Fibroblast of upper back skin (primary cell): ENCODE measurements around the gene ANAPC2.

Experiments
- DNase-seq: peaks from one replicate; pipeline ENCODE4 v3.0.0-alpha.2; 2013

ANAPC2 gene

DNA sequence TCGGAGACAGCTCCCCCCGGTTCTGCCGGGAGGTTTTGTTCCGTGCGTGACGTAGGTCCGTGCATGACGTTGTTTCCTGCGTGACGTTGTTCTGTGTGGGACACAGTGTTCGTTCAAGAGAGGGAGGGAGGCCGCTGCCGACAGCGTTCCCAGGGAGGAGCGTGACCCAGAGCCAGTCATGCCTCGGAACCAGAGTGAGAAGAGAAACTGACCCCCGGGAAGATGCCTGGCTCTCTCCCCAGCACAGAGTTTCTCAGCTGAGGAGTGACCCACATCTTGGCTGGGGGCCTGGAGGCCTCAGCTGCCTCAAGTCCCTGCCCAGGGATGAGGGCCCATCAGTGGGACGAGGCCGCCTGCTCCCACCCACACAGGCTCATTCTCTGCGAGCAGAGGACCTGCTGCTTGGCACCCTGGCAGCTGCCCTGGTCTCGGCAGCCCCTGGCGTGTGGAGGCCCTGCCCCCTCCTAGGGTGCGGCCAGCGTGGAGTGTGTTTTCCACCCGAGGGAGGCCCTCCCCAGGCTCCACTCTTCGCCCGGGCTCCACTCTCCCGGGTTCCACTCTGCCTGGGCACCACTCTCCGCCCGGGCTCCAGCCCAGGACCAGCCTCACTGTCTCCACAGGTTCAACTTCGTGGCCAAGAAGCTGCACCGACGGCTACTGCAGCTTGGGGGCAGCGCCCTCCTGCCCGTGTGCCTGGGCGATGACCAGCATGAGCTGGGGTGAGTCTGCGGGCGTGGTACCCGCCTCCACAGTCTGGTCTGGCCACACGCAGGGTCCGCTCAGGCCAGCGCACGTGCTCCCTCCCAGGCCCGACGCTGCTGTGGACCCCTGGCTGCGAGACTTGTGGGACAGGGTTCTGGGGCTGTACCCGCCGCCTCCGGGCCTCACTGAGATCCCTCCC, 25.1 kb upstream of the ANAPC2 start:
- no peak for DNase-seq

GRCh38 chr9:137212520-137212919, 24.2 kb upstream of the ANAPC2 start:
- no peak for DNase-seq

DNA sequence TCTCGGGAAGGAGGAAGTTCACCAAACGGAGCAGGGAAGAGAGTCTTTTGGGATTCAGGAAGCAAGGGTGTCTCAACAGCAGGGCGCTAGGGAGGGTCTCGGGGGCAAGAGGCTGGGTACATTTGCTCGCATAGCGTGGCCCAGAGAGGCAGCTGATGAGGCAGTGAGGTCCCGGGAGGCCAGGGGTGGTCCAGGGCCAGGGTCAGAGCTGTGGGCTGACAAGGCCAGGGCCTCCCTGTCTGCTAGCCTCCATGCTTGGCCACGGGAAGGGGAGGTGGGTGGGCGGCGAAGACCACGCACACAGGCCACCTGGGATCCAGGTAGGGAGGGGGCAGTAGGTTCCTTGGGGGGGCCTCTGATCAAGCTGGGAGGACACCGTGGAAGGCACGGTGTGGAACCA, 23.2 kb upstream of the ANAPC2 start:
- DNase-seq, result no peak

- no peak for DNase-seq
These were observed 18.2 kb upstream of the ANAPC2 start for GRCh38 chr9:137206602-137207001.

GRCh38 chr9:137205126-137206069, 17.0 kb upstream of the ANAPC2 start, which contains the start of the genes NDOR1 and TMEM203:
Gene NDOR1 (plus strand): TSS chr9:137205700. CDS start chr9:137205778, 78 bp downstream.
Gene TMEM203 (minus strand): TSS chr9:137205648. CDS start chr9:137205414, 234 bp downstream.
- peak; percentile 81 for DNase-seq

DNA sequence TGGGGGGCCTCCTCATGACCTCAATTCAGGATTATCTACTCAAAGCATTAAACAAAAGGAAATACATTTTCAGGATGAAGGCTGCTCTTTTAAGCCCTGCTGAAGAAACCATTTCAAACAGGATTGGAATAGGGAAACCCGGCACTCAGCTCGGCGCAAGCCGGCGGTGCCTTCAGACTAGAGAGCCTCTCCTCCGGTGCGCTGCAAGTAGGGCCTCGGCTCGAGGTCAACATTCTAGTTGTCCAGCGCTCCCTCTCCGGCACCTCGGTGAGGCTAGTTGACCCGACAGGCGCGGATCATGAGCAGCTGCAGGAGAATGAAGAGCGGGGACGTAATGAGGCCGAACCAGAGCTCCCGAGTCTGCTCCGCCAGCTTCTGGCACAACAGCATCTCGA, 16.4 kb upstream of the ANAPC2 start:
- DNase-seq, result no peak

DNA sequence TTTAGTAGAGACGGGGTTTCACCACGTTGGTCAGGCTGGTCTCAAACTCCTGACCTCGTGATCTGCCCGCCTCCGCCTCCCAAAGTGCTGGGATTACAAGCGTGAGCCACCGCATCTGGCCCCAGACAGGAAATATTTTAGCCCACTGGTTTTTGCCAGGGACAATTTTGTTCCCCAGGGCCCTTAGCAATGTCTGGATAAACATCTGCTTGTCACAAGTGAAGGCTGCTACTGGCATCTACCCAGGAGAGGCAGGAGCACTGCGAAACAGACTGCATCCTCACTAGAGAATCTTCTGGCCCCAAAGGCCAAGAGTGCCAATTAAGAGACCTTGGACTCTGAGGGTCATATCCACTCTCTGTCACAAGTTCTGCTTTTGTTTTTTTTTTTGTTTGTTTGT, 14.6 kb upstream of the ANAPC2 start:
- no peak for DNase-seq

- no peak for DNase-seq
These were observed 13.0 kb upstream of the ANAPC2 start for GRCh38 chr9:137201205-137201868.

DNA sequence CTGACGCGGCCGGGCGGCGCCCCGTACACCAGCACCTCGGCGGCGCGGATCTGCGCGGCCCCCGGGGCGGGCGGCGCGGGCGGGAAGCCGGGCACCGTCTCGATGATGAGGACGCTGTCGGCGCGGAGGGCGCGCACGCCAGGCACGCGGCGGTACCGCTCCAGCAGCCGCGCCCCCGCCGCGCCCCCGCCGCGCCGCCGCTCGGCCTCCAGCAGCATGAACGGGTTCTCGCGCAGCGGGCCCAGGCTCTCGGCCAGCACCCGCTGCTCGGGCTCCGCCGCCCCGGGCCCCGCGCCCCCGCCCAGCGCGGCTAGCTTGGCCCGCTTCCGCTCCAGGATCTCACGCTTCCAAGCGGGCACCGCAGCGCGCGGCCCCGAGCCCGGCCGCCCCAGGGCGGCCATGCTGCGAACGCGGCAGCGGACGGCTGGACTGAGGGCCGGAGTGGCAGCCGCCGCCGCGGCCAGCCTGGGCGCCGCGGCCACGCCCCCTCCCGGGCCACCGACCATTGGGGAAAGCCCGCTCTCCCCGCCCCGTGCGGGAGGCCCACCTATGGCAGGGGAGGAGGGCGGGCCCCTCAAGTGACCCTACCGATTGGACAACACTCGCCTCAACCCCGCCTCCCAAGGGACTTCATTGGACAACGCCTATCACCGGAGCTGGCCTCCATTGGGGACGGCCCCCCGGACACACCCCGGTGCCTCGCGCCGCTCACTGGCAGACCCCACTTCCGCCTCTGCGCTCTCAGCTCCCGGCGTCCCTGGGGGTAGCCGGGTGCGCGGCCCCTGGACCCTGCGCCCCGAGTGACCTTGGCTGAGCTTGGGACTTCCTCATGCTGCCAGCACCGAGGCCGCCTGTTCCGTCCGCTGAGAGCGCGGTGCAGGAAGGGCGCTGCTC, 12.2 kb upstream of the ANAPC2 start, which contains the start of gene TPRN:
TPRN (minus strand) TSS at position 431 of the 894 bp plus-strand sequence; CDS start at position 401, 30 bp downstream.
- peak; percentile 100 for DNase-seq

- DNase-seq, result no peak
These were observed 11.2 kb upstream of the ANAPC2 start for GRCh38 chr9:137199411-137200121.

- no peak for DNase-seq
These were observed 10.5 kb upstream of the ANAPC2 start for GRCh38 chr9:137198902-137199283.

- no peak for DNase-seq
These were observed 9.9 kb upstream of the ANAPC2 start for GRCh38 chr9:137198051-137198901.

DNA sequence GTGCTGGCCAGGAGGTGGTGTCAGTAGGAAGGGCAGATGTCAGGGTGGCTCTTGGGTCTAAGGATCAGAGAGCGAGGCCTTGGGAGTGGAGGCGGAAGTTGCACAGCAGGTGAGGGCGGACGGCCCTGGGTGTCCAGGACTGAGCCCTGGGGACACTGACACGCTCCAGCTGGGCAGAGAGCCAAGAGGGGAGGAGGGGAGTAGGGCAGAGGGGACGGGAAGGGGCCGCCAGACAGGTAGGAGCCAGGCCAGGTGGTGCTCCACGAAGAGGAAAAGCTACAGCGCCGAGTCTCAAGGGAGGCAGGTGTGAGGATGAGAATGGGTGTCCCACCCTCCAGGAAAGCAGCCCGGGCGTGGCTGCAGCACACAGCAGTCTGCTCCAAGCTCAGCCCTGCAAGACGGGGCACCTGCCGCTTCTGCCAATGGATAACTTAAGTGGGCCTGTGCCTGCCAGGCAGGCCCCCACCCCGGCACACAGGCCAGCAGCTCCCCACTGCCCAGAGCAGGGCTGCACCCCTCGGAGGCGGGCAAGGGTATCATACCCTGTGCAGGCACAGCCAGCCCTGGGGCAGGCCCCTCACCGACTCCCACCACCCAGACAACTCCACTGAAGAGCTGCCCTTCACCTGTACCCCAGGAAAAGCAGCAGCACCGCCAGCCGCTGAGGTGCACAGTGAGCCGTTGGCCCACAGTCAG, 7.3 kb upstream of the ANAPC2 start:
- no peak for DNase-seq

- DNase-seq, result no peak
These were observed 6.5 kb upstream of the ANAPC2 start for GRCh38 chr9:137194909-137195308.

DNA sequence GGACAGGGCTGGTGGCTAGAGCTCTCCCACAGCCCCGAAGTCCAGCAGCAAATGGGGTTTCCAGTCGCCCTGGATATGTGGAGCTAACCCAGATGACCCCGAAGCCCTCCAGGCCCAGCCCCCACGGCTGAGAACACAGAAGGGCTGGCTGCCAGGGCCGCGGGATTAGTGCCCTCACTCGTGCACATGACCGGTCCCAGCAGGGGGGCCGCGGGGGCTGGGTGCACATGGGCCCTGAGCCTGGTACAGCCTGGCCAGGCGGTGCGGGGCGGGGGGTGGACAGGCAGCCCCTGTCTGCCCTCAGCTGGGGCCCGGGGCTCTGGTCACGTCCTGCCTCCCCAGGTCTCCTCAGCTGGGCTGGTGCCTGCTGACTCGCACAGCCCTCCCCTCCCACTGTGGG, 6.0 kb upstream of the ANAPC2 start:
- DNase-seq, result no peak

DNA sequence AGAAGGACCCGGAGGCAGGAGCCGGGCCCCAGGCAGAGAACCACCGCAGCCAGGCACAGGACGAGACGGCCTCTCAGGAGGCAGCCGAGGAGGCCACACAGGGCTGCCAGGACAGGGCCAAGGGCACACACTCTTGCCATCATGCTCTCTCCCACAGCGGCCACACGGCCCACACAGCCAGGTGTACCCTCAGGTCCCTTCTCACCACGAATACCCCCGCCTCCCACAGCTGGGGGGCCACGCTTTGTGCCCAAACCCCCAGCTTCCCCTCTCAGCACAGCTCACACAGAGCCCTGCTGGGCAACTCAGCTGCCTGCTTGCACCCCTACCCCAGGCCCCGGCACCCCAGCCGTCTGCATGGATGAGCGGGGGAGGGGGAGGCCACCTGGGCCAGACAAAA, 5.4 kb upstream of the ANAPC2 start:
- DNase-seq, result no peak

- no peak for DNase-seq
These were observed 4.5 kb upstream of the ANAPC2 start for GRCh38 chr9:137192859-137193258.

GRCh38 chr9:137192448-137192780, 4.1 kb upstream of the ANAPC2 start:
- no peak for DNase-seq

- DNase-seq, result no peak
These were observed 3.5 kb upstream of the ANAPC2 start for GRCh38 chr9:137191691-137192447.
